Mucosa of gallbladder (tissue), 1 donor: ENCODE data around the gene HOXA1. TPM values are rescaled to one million over a fixed set of nuclear protein-coding genes. Genes with fewer than 3 reads are reported as not detected.

Experiments
- DNase-seq: peaks from one replicate; pipeline ENCODE4 v3.0.0-alpha.2; 2020; ENCODE audit warnings: low spot score
- total RNA-seq: library from RNA; stranded (reverse); gene quantifications from one replicate; pipeline ENCODE4 v1.2.1, GENCODE V29; 2021
- donor health status: DM: no; HTN: no; CAD: no.

The HOXA1 gene
- total RNA-seq, 1 donor from 2014 or later, result 0.40 TPM

- no peak for DNase-seq
Observed at GRCh38 chr7:27116962-27117886, 21.4 kb upstream of the HOXA1 start.

DNA sequence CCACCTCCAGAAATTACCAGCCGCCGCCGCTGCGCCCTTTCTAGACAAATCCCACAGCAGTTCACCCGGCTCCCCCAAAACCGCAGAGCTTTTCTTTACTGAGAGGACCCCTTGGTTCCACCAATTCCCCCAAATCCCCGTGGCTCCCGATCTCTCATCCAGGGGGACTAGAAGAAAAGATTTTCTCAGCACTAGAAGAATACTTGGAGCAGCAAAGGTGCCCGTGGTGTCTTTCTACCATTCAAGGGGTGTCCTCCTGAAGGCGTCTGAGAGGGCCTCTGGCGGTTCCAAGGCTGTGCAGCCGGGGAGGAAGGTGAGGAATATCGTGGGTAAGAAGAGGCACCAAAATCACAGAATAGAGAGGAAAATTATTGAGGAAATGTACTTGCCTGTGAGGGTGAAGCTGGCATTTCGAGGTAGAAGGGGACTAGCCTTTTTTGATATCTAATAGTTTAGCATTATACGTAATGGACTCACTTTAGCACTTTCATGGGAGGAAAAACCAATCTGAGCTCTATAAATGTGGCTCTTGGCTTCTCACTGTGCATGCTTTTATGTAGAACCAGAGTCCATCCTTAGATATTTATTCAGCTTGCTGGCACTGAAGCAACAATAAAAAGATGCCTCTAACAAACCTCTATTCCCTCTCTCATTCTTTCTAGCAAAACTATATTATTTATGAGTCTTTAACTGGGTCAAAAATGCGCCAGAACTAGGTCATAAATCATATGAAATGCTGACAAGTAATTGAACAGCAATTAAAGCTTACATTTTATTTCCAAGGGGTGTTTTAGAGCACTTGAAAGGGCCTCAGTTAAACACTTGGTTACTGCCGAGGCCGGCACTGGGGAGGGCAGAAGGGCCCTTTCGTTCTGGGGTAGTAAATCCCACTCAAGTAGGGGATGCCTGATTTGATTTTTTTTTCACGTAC is 20.5 kb upstream of the HOXA1 start:
- DNase-seq, result no peak

DNA sequence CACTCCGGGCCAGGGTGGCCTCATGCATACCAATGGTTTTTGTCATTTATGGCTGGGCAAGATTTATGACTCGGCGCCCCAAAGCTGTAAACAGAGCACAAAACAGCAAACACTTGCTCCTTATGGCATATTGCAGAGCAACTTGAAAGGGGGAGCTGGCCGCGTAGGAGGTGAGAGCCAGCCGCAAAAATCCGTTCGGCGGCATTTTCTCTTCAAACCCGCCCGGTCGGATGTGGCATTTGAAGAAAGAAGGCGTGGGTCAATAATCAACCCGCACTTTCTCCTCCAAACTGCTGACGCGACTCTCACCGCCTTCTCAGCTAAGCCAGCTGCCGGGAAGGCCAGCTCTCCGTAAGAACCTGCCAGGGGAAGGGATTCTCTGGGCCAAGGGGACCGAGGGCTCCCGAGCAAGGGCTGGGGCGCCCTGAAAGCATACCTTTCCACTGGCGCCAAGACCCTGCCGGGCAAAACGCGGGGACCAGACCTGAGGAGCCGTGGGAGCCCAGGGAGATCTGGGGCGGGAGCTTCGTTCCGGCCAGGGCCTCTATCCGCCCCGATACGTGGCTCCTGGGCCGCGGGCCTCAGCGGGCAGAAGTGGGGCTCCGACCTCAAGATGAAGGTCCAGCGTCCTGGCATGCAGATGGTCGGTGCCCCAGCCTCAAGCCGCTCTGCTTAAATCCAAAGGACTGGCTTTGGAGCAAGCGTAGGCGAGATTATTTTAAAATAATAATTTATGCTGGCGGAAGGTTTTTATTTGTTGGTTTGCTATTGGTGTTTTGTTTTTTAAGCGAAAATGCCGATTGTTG is 19.6 kb upstream of the HOXA1 start:
- DNase-seq, result no peak

GRCh38 chr7:27114881-27115220 is 19.1 kb upstream of the HOXA1 start:
- DNase-seq, result no peak

DNA sequence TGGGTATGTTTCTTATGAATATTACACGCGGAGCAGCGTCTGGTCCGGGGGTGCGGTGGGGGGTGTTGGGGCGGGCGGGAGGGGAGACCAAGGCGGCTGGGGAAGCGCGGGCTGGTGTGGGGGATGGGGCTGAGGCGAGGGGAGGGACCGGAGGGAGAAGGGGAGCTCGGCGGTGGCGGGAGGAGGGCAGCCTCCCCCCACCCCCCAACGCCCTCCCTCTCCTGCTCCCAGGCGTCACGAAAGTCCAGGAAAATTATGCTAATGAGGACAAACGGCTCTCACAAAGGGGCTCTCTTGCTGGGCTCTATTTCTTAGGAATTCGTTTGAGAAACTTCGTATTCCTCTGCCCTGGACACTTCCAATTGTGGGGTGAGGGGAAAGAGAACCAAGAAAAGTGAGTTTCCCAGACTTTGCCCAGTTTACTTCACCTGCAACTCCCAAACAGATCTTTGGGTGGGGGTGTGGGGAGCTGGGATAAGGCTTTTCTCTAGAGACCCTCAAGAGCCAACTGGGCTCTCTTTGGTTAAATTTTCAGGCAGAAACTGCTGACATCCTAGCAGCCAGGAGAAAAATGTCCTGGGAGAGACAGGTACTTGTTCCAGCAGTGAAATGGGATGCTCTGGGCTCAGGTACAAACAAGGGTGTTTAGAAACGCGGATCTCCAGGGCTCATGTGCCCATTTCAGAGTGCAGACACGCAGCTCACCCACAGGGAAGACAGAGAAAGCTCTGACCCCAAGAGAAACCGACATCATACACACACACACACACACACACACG is 18.4 kb upstream of the HOXA1 start:
- DNase-seq, result no peak

DNA sequence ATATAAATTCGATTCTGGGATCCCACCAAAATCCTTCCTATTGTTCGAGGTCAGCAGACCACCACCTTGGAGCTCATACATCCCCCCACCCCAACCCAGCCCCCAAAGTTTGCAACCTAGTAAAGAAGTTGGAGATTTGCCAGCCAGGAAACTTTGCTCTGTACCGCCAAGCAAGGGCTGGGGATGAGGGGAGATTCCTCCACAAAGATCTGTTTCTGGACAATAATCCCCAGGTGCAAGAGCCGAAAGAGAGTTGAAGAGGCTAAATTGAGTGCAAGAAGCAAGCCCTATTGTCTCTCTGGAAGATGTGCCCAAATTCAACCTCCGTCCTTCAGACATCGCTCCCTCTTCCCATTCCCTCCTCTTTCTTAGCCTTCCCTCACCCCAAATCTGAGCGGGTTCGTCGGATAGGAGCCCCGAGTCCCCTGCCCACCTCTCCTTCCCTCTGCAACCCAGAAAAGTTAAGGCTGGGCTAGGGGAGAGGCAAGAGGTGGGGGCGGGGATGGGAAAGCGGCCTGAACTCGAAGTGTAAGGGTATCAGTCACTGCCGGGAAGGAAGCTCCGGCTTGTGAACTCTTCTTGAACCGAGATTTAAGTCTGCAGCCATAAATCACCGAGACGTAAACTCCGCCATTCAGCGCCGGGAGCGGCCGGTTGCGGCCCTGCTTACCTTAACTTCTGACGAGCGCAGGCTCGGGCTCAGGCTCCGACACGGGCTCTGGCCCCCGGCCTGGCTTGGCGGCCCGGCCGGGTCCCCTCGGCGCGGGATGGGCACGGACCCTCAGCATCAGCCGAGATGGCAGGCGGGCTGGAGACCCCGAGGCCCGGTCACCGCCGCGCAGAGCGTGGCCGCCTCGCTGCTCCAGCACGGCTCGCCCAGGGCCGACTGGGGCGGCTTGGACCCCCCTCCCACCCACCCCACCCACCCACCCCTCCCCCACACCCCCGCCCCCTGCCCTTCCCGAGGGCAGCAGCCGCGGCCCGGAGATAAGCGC is 17.5 kb upstream of the HOXA1 start:
- DNase-seq, result no peak

GRCh38 chr7:27112361-27112760 is 16.6 kb upstream of the HOXA1 start:
- DNase-seq, result no peak

DNA sequence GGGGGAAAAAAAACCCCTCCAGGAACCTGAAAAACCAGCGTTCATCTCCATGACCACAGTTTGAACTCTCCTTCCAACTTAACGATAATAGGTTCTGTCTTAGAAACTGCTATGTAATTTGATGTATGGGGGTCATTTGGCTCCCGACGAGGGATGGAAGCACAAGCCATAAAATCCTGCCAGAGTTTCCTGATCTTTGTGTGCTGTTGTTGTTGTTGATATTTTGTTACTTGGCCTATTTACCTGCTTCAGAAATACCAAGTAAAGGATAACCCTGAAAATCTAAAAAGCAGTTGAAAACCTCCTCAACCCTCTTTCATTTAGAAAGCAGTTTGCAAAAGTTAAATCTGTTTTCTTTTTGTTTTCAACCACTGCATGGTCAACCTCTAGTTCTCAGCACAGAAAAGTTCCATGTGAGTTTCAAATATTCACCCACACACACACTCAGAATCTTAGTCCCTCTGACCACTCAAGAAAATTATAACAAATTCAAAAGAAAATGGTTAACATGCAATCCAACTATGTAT is 16.0 kb upstream of the HOXA1 start:
- no peak for DNase-seq

DNA sequence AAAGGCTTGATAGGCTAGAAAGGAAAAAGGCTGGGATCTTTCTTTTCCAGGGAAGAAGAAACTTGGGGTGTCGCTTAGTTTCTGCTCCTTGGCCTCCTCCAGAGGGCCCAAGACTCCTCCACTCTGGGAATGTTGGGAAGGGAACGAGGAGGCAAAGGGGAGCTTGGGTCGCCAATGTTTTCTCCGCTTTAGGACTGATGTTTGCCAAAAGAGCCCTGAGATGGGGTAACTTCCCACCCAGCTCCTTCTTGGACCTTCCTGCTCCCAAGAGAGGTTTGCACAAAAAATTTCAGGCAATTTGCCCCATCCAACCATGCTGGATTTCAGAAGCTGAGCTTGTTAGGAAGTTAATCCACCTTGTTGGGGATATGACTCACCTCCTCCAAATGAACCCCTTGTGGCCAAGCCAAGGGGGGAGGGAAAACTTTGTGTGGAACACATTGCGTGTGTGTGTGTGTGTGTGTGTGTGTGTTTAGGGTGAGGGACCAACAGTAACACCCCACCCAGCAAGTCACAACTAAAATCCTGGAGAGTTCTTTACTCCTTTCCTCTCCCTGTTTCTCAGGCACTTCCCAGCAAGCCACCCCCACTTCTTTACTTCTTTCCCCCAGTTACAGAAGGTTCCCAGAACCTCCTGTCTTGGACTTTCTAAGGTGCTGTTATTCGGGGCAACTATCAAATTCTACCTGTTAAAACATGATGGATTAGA is 15.4 kb upstream of the HOXA1 start:
- no peak for DNase-seq

DNA sequence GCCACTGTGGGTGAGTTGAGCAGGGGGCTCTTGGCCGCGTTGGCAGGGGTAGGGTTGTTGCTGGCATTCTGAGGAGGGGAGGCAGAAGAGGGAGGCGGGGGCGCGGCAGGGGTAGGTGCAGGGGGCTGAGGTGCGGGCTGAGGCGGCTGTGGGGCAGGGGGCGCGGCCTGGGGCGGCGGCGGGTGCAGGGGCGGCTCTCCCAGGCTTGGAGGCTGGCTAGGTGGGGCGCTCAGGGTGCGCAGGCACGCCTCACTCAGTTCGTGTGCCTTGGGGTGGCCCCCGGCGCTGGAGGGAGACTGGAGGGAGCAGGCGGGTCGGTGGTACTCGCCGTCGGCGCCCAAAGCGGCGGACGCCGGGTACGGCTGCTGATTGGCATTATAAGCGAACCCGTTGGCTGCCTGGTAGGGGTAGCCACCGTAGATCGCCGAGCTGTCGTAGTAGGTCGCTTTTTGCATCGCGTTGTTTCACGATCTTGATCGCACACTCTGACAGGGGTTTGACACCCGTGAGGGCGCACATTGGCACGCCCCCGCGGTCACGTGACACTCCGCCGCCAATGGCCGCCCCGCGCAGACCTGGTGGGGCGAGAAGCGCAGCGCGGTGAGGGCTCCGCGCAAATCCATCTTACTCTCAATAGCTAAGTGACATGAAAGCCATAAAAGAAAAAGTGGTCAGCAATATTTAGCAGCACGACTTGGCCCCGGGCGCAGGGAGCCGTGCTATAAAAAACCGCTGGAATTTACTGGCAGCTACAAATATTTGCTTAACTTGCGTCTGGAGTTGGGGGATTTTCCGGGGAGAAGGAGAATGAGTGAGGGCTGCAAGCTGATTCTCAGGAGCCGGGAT is 14.6 kb upstream of the HOXA1 start:
- no peak for DNase-seq

- no peak for DNase-seq
Observed at GRCh38 chr7:27109466-27110185, 13.8 kb upstream of the HOXA1 start.

DNA sequence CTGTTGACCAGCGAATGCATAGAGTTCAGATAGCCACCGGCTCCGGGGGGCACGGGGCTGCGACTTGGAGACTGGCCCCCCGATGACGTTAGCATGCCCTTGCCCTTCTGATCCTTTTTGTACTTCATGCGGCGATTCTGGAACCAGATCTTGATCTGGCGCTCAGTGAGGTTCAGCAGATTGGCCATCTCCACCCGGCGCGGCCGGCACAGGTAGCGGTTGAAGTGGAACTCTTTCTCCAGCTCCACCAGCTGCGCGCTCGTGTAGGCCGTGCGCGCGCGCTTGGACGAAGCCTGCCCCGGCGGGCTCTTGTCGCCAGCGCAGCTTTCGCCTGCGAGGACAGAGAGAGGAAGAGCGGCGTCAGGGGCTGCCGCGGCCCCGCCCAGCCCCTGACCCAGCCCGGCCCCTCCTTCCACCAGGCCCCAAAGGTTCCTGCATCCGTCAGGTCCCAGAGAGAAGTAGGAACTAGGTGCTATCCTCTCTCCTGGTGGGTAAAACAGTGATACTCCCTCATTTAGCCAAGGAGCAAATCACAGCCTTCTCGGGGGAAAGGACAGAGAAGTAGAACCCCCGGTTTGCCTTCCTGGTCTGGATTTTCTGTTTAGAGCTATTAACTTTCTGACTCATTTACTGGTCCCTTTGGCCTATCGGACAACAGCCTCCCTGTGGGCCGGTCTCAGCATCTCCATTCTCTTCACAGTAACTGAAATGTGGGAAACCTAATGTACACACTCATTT is 12.8 kb upstream of the HOXA1 start:
- DNase-seq, result no peak

- no peak for DNase-seq
Observed at GRCh38 chr7:27107391-27108381, 11.9 kb upstream of the HOXA1 start.

DNA sequence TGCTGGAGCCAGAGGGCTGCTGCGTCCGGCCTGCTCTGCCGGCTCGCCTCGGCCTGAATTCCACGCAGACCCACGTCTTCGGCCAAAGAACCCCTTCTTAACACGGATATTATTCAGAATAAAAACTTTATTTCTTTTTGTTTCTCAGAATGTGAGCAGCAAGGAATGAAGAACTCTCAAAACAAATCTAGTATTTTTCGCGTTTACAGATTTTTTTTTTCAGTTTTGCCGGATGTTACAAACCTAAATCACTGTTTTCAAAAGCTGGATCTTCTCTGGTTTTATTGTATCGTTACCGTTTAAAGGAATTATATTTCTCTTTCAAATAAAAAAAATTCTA is 11.1 kb upstream of the HOXA1 start:
- no peak for DNase-seq

DNA sequence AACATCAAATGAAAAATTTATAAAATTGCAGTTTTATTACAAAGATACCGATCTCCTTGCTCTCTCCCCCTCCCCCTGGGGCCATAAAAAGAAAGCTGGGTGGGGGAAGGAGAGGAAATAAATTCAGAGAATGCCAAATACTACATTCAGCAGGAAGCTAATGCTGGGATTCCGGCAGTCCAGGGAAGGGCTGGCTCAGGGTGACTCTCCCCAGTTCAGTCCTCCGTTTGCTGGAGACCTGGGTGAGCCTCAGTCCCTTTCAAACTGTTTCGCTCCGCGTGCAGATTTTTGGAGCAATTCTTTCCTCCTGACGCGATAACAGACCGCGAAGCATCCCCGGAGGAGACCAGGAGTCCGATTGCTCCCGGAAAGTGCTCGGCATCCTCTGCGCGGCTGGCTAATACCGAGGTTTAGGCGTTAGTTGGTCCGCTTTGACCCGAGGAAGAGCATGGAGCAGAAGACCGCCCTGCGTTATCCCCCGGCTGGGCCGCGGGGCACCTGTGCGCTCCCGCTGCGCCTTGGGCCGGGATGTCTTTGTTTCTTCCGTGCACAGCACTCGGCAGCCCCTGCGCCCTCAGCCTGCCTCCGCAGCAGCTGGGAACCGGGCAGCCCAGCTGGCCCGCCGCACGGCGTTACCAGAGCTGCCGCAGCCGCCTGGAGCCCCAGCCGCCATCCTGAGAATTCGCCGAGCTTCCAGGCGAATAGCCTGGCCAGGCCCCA is 10.5 kb upstream of the HOXA1 start:
- no peak for DNase-seq
